HG03442 (cell line): ENCODE data around the gene CCR7.

Source experiments
- ATAC-seq: cut with Tn5 transposase; IDR thresholded peaks from one replicate; pipeline ENCODE4 v1.9.1; 2021; ENCODE audit warnings: mild to moderate bottlenecking, moderate library complexity; ENCODE audit not compliant: unreplicated experiment

Gene CCR7

DNA sequence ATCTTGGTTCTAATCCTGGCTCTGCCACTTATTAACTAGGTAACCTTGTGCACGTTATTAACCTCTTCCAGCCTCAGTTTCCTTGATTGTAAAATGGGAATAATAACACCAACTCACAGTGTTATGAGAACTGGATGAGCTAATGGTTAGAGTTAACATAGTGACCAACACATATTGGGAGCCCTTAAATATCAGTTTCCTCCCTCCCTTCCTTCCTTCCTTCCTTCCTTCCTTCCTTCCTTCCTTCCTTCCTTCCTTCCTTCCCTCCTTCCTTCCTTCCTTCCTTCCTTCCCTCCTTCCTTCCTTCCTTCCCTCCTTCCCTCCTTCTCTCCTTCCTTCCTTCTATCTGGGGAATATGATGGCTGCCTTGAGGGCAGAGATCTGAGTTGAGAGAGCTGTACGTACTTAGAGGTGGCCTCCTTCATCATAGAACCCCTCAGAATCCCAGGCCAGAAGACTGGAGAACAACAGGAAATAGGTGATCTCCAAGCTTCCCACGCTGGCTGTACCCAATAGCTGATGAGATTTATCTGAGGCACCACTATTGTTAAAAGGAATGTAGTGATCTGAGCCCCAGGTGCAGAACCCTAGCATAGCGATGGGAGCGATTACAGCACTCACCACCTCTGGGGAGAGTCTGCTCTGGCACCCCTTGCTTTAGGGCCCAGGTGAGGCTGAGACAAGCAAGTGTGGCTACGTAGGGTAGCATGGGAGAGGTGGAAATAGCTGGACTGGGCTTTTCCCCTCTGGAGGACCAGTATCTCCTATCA is 26.2 kb downstream of the CCR7 start:
- ATAC-seq, result no peak

DNA sequence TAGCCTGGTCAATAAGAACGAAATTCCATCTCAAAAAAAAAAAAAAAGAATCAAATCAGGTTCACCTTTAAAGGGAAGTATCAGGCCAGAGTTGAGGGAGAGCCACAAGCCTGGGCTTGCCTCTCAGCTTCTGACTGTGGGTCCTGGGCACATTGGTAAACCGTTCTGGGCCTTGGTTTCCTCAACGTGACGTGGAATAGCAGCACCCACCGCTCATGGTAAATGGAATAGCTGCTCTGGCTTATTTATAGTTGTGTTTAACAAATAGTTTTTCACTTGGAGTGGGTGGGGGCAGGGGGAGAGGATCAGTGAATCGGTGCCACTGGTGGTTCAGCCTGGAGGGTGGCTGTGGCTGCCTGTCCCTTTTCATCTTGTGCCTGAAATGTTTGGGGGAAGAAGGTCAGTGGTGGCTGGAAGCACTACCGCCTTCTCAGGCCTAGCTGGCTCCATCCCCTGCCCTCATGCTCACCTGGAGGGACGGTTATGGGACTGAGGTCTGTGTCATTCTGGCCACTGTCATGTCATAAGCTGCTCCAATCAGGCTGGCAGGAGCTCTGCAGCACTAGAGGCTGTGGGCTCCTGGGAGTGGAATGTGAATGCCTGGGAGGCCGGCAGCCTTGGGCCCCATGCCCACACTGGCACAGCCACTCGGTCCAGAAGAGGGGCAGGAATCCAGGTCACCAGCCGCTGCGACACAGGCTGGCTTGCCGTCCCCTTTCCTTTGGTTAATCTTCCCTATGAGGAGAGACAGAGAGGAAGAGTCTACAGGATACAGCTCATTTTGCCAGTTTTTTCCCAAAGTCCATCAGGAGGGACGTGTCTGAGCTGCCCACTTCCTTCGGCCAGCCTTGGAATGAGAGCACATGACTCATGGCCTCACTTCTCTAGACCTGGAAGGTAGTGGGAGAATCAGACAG is 27.0 kb downstream of the CCR7 start:
- no peak for ATAC-seq

GRCh38 chr17:40536295-40537171 is 28.7 kb downstream of the CCR7 start:
- no peak for ATAC-seq

GRCh38 chr17:40535924-40536294 is 29.4 kb downstream of the CCR7 start:
- no peak for ATAC-seq

DNA sequence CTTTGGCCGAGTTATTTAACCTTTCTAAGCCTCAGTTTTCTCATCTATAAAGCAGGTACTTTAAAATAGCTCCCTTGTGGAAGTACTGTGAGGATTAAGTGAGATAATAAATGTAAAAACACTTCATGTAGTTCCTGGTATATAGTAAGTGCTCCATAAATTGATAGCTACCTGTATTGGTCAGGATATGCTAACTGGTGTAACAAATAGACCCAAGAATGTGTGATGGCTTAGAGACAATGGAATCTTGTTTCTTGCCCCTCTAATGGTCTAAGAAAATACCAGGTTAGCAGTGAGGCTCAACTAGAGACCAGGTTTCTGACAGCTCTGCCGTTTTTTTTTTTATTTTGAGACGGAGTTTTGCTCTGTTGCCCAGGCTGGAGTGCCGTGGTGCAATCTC is 29.8 kb downstream of the CCR7 start:
- ATAC-seq, result no peak

DNA sequence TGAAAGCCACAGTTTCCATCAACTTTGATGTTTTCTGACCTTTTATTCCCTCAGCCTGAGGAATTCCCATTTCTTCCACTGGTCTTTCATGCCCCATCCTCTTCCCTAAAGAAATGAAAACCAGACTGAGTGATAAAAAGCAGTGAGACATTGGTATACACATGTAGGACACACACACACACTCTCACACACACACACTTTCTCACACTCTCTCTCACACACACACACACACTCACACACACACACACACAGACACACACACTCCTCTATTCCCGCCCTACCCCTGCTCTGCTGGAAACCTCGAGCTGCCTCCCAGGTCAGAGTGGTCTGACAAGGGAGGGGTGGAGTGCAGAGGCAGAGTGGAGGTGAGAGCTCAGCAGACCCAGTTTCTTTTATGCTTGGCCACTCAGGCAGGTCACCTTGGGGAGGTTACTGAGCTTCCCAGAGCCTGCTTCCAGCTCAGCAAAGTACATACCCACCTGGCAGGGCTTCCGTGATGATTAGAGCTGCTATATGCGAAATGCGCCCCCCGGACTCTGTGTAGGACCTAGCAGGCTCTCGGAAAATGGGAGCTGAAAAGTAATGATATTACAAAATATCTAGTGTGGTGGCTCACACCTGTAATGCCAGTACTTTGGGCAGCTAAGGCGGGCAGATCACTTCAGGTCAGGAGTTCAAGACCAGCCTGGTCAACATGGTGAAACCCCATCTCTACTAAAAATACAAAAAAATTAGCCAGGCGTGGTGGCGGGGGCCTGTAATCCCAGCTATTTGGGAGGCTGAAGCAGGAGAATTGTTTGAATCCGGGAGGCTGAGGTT is 30.7 kb downstream of the CCR7 start:
- no peak for ATAC-seq

- ATAC-seq, result no peak
These were observed 31.4 kb downstream of the CCR7 start for GRCh38 chr17:40533896-40534295.

GRCh38 chr17:40532520-40533253 is 32.6 kb downstream of the CCR7 start:
- ATAC-seq, result no peak

- no peak for ATAC-seq
These were observed 34.0 kb downstream of the CCR7 start for GRCh38 chr17:40531051-40531991.

DNA sequence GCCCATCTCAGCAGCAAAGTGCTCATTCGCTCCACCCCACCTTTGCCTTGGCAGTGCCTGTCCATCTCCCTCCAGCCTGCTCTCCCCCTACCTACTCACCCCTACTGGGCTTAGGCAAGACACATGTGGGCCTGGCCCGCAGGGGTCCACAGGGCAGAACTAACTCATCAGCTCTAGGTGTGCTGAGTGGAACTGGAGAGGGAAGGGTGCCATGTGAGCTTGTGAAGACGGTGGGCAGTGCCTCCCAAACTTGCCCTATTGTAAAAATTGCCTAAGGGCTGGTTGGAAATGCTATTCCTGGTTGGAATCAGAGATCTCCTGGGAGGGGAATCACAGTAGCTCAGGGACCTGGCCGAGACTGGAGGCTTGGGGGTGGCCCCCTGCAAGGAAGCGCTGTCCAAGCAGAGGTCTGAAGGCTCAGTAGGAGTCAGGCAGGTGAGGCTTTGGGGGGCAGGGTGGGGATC is 34.7 kb downstream of the CCR7 start:
- ATAC-seq, result no peak

DNA sequence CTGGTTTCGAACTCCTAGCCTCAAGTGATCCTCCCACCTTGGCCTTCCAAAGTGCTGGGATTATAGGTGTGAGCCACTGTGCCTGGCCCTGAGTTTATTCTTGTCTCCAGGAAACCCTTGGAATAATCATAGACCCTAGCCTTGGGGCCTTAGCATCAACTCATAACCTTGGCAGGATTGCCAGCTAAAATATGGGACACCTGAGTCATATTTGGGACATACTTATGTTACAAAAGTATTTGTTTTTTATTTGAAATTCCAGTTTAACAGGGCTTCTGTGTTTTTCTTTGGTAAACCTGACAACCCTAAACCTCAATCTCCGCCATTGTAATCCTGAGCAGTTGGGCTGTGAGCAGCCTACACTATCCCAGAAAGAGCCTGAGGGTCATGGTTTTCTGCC is 35.3 kb downstream of the CCR7 start:
- ATAC-seq, result no peak

DNA sequence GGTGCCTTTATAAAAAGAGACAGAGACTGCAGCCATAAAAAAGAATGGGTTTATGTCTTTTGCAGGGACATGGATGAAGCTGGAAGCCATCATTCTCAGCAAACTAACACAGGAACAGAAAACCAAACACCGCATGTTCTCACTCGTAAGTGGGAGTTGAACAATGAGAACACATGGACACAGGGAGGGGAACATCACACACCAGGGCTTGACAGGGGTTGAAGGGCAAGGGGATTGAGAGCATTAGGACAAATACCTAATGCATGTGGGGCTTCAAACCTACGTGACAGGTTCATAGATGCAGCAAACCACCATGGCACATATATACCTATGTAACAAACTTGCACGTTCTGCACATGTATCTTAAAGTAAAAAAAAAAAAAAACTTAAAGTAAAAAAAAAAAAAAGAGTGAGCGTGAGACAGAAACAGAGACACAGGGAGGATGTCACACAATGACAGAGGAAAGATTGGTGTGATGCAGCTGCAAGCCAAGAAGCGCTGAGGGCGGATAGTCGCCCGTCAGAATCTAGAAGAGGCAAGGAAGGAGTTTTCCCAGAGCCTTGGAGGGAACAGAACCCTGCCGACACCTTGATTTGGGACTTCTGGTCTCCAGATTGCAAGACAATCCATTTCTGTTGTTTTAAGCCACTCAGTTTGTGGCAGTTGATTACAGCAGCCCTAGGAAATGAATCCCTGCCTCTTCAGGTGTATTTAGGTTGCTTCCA is 36.4 kb downstream of the CCR7 start:
- no peak for ATAC-seq

DNA sequence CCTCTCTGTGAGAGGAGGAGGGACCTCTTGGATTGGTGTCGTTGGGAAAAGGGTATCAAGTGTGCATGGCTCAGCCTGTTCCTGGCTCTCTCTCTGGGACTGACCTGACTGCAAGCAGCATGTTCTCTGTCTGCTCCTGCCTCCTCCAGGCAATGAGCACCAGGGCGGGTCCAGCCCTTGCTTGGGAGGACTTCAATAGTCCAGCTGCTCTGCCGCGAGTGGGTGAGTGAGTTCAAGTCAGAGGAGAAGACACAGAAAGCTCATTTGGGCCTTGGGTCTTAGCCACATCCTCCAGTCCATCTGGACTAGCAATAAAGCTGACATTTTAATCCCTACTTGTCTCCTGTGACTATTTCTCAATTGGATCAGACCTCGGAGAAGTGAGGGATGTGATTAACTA is 38.6 kb downstream of the CCR7 start:
- no peak for ATAC-seq

DNA sequence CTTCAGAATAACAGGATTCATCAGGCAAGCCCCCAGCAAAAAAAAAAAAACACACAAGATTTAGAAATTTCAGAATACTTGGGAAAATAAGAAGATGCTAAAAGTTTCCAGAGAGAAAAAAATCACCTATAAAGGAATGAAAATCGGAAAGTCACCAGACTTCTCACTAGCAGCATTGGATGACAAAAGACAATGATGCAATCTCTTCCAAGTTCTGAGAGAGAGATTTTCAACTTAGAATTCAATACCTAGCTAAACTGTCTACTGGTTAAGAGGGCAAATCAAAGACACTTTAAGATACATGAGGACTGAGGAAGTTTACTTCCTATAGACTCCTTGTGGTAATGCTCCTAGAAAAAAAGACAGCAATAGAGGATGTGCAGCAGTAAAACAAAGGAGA is 40.0 kb downstream of the CCR7 start:
- no peak for ATAC-seq

GRCh38 chr17:40524243-40524965 is 40.9 kb downstream of the CCR7 start:
- ATAC-seq, result no peak

DNA sequence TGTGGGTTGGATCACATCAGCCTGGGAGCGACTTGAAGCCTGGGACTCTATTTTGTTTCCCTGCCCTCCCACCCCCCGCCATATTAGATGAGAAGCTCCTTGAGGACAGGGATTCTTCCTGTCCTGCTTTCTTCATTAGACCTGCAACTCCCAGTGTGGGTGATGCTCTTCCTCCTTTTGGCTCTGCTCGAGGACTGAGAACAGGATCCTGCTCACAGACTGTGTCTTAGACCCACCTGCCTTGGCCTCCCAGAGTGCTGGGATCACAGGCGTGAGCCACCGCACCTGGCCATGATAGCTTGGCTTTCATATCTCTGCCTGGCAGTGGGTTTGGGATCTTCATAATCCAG is 42.3 kb downstream of the CCR7 start:
- no peak for ATAC-seq

DNA sequence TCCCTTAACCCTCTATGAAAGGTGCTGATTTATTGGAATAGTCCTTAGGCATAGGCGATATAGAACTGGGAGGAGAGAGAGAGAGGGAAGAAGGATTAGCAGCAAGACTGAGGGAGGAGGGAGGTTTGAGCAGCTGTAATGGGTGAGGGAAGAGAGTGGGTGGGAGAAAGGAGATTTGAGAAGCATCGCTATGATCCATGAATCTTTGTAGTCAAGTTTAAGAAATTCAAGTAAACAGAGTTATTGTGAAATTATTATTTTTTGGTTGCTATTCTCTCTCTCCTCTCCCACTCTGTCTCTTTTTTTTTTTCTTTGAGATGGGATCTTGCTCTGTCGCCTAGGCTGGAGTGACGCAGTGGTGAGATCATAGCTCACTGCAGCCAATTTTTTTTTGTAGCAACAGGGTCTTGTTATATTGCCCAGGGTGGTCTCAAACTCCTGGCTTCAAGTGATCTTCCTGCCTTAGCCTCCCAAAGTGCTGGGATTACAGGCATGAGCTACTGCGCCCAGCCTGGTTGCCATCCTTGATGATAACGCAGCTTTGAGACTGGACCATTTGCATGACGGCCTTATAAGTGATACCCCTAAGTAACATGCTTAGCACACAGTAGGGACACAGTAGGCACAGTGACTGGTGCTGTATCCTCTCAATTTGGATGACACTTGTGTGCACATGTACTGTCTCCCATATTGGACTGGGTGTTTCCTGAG is 42.9 kb downstream of the CCR7 start:
- no peak for ATAC-seq
